Neuron (in vitro differentiated cells): ENCODE results near the gene VWDE.

Experiments
- H2AFZ ChIP-seq: one replicate; pipeline ENCODE4 v1.6.1; 2013; ENCODE audit warnings: low read depth, mild to moderate bottlenecking, inconsistent platforms, low read length, moderate library complexity
- H3K27me3 ChIP-seq: one replicate; pipeline ENCODE4 v1.6.1; 2013; ENCODE audit warnings: low read length; ENCODE audit not compliant: insufficient read depth
- H3K36me3 ChIP-seq: one replicate; pipeline ENCODE4 v1.6.1; 2013; ENCODE audit warnings: low read length; ENCODE audit not compliant: insufficient read depth
- H3K4me1 ChIP-seq: one replicate; pipeline ENCODE4 v1.6.1; 2013; ENCODE audit warnings: low read length; ENCODE audit not compliant: insufficient read depth
- H3K4me3 ChIP-seq: 2 replicates; pipeline ENCODE4 v1.5.1; 2013; ENCODE audit warnings: mild to moderate bottlenecking, low read length, moderate library complexity
- H3K9me3 ChIP-seq: one replicate; pipeline ENCODE4 v1.6.1; 2013; ENCODE audit warnings: low read length

VWDE gene

GRCh38 chr7:12389089-12389700 is 14.5 kb downstream of the VWDE start:
- no peaks in the 10 kb centered on the region for H3K9me3 ChIP-seq
- no peak overlapping the region for H2AFZ ChIP-seq
- H3K4me1 ChIP-seq = peaks cover 11% of the 10 kb centered on the region
- H3K36me3 ChIP-seq = no peaks in the 10 kb centered on the region
- H3K27me3 ChIP-seq = no peaks in the 10 kb centered on the region
- no peak overlapping the region for H3K4me3 ChIP-seq

- no peaks in the 10 kb centered on the region for H3K9me3 ChIP-seq
- no peaks in the 10 kb centered on the region for H3K27me3 ChIP-seq
- H2AFZ ChIP-seq = peak overlapping the region; percentile 19
- H3K4me3 ChIP-seq = no peak overlapping the region
- H3K4me1 ChIP-seq = peaks cover 11% of the 10 kb centered on the region
- H3K36me3 ChIP-seq = no peaks in the 10 kb centered on the region
Observed at GRCh38 chr7:12386313-12386740, 17.3 kb downstream of the VWDE start.

GRCh38 chr7:12385364-12385786 is 18.3 kb downstream of the VWDE start:
- no peaks in the 10 kb centered on the region for H3K27me3 ChIP-seq
- no peaks in the 10 kb centered on the region for H3K36me3 ChIP-seq
- no peaks in the 10 kb centered on the region for H3K9me3 ChIP-seq
- H3K4me3 ChIP-seq = no peak overlapping the region
- peaks cover 11% of the 10 kb centered on the region for H3K4me1 ChIP-seq
- H2AFZ ChIP-seq = no peak overlapping the region

GRCh38 chr7:12383377-12383776 is 20.3 kb downstream of the VWDE start:
- Histone ChIP-seq H3K4me1 (peaks cover 11% of the 10 kb centered on the region), H2AFZ (no peak overlapping the region), H3K27me3 (no peaks in the 10 kb centered on the region), H3K9me3 (no peaks in the 10 kb centered on the region), H3K4me3 (no peak overlapping the region), H3K36me3 (no peaks in the 10 kb centered on the region)

- H2AFZ ChIP-seq = no peak overlapping the region
- no peaks in the 10 kb centered on the region for H3K9me3 ChIP-seq
- H3K4me3 ChIP-seq = no peak overlapping the region
- no peaks in the 10 kb centered on the region for H3K27me3 ChIP-seq
- no peaks in the 10 kb centered on the region for H3K4me1 ChIP-seq
- no peaks in the 10 kb centered on the region for H3K36me3 ChIP-seq
Observed at GRCh38 chr7:12378389-12378788, 25.3 kb downstream of the VWDE start.

GRCh38 chr7:12377406-12377805 is 26.3 kb downstream of the VWDE start:
- H3K36me3 ChIP-seq = no peaks in the 10 kb centered on the region
- no peaks in the 10 kb centered on the region for H3K27me3 ChIP-seq
- no peaks in the 10 kb centered on the region for H3K9me3 ChIP-seq
- no peak overlapping the region for H2AFZ ChIP-seq
- H3K4me3 ChIP-seq = no peak overlapping the region
- H3K4me1 ChIP-seq = no peaks in the 10 kb centered on the region

- Histone ChIP-seq H2AFZ (no peak overlapping the region), H3K4me3 (no peak overlapping the region), H3K36me3 (no peaks in the 10 kb centered on the region), H3K9me3 (no peaks in the 10 kb centered on the region), H3K27me3 (no peaks in the 10 kb centered on the region), H3K4me1 (no peaks in the 10 kb centered on the region)
Observed at GRCh38 chr7:12373580-12374263, 29.9 kb downstream of the VWDE start.

- Histone ChIP-seq H3K27me3 (no peaks in the 10 kb centered on the region), H2AFZ (no peak overlapping the region), H3K9me3 (no peaks in the 10 kb centered on the region), H3K36me3 (no peaks in the 10 kb centered on the region), H3K4me1 (no peaks in the 10 kb centered on the region), H3K4me3 (no peak overlapping the region)
Observed at GRCh38 chr7:12370249-12370648, 33.4 kb downstream of the VWDE start.

GRCh38 chr7:12369756-12370155 is 33.9 kb downstream of the VWDE start:
- Histone ChIP-seq H3K9me3 (no peaks in the 10 kb centered on the region), H3K4me3 (no peak overlapping the region), H3K4me1 (no peaks in the 10 kb centered on the region), H3K36me3 (no peaks in the 10 kb centered on the region), H2AFZ (no peak overlapping the region), H3K27me3 (no peaks in the 10 kb centered on the region)

- H2AFZ ChIP-seq = no peak overlapping the region
- no peak overlapping the region for H3K4me3 ChIP-seq
- H3K4me1 ChIP-seq = no peaks in the 10 kb centered on the region
- H3K27me3 ChIP-seq = no peaks in the 10 kb centered on the region
- H3K36me3 ChIP-seq = no peaks in the 10 kb centered on the region
- H3K9me3 ChIP-seq = no peaks in the 10 kb centered on the region
Observed at GRCh38 chr7:12369072-12369471, 34.6 kb downstream of the VWDE start.

- no peaks in the 10 kb centered on the region for H3K4me1 ChIP-seq
Observed at GRCh38 chr7:12360948-12361347, 42.7 kb downstream of the VWDE start.

GRCh38 chr7:12358694-12359093 is 45.0 kb downstream of the VWDE start:
- Histone ChIP-seq H3K4me1 (no peaks in the 10 kb centered on the region), H3K4me3 (no peak overlapping the region), H2AFZ (no peak overlapping the region)

More at GRCh38 chr7:12360948-12361347, 42.7 kb downstream of the VWDE start:
- Histone ChIP-seq H3K27me3 (no peaks in the 10 kb centered on the region), H2AFZ (no peak overlapping the region), H3K4me3 (no peak overlapping the region), H3K36me3 (no peaks in the 10 kb centered on the region), H3K9me3 (no peaks in the 10 kb centered on the region)

GRCh38 chr7:12357508-12357907 is 46.2 kb downstream of the VWDE start:
- no peak overlapping the region for H2AFZ ChIP-seq
- no peaks in the 10 kb centered on the region for H3K9me3 ChIP-seq
- H3K4me1 ChIP-seq = no peaks in the 10 kb centered on the region
- no peak overlapping the region for H3K4me3 ChIP-seq
- no peaks in the 10 kb centered on the region for H3K27me3 ChIP-seq
- no peaks in the 10 kb centered on the region for H3K36me3 ChIP-seq

More at GRCh38 chr7:12358694-12359093, 45.0 kb downstream of the VWDE start:
- no peaks in the 10 kb centered on the region for H3K27me3 ChIP-seq
- no peaks in the 10 kb centered on the region for H3K9me3 ChIP-seq
- no peaks in the 10 kb centered on the region for H3K36me3 ChIP-seq
